ENCODE results near the gene SMARCD3. TPM values are rescaled to one million over a fixed set of nuclear protein-coding genes. Genes with fewer than 3 reads are reported as not detected.

SMARCD3 gene
- total and polyA plus RNA-seq, 2 experiments from 2014 or later = 3.3 to 4.0 TPM

DNA sequence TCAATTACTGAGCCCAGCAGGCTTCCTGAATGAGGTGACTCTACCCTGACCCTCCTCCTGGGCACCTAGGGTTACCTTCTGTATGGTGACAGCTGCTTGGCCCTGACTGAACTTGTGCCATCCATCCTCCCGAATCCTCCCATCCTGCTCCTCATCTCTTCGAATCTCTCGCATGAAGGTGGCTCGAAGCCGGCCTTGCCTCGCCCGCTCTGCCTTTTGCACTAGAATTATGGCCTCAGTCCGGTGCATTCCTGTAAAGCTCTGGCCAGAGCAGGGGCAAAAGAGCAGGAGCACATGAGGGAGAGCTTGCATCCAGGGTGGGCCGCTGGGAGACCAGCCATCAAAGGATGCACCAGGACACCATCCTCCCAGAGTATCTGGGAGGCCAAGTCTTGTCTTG is 45.7 kb downstream of the SMARCD3 start (continued):
- TF ChIP-seq, protein P1, sequence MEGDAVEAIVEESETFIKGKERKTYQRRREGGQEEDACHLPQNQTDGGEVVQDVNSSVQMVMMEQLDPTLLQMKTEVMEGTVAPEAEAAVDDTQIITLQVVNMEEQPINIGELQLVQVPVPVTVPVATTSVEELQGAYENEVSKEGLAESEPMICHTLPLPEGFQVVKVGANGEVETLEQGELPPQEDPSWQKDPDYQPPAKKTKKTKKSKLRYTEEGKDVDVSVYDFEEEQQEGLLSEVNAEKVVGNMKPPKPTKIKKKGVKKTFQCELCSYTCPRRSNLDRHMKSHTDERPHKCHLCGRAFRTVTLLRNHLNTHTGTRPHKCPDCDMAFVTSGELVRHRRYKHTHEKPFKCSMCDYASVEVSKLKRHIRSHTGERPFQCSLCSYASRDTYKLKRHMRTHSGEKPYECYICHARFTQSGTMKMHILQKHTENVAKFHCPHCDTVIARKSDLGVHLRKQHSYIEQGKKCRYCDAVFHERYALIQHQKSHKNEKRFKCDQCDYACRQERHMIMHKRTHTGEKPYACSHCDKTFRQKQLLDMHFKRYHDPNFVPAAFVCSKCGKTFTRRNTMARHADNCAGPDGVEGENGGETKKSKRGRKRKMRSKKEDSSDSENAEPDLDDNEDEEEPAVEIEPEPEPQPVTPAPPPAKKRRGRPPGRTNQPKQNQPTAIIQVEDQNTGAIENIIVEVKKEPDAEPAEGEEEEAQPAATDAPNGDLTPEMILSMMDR (conservative IDR thresholded peaks at IDR 0.05; ENCODE audit: low read depth in 2 of 2) = no peak
- TF ChIP-seq JUNB (IDR thresholded peaks at IDR 0.05; ENCODE audit: unreplicated experiment) = no peak
- TF ChIP-seq, protein P2, sequence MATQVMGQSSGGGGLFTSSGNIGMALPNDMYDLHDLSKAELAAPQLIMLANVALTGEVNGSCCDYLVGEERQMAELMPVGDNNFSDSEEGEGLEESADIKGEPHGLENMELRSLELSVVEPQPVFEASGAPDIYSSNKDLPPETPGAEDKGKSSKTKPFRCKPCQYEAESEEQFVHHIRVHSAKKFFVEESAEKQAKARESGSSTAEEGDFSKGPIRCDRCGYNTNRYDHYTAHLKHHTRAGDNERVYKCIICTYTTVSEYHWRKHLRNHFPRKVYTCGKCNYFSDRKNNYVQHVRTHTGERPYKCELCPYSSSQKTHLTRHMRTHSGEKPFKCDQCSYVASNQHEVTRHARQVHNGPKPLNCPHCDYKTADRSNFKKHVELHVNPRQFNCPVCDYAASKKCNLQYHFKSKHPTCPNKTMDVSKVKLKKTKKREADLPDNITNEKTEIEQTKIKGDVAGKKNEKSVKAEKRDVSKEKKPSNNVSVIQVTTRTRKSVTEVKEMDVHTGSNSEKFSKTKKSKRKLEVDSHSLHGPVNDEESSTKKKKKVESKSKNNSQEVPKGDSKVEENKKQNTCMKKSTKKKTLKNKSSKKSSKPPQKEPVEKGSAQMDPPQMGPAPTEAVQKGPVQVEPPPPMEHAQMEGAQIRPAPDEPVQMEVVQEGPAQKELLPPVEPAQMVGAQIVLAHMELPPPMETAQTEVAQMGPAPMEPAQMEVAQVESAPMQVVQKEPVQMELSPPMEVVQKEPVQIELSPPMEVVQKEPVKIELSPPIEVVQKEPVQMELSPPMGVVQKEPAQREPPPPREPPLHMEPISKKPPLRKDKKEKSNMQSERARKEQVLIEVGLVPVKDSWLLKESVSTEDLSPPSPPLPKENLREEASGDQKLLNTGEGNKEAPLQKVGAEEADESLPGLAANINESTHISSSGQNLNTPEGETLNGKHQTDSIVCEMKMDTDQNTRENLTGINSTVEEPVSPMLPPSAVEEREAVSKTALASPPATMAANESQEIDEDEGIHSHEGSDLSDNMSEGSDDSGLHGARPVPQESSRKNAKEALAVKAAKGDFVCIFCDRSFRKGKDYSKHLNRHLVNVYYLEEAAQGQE (IDR thresholded peaks at IDR 0.05; ENCODE audit: unreplicated experiment) = no peak

DNA sequence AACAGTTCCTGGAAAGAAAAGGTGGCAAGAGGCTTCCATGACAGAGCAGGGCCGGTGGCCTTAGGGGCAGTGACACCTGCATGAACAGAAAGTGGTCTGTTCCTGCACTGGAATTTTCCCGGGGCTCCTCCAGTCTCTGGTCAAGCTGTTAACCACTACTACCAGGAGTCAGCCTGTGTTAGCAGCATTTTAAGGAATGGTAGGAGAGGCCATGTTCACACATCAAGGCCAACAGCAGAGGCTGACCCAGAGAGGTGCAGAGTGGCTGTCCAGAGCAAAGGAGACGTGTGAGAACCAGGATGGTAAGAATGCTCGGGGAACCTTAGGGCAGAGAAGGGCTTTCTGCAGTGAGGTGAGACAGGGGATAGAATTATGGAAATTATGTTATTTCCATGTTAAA is 46.7 kb downstream of the SMARCD3 start:
- TF ChIP-seq STAT1 (IDR thresholded peaks at IDR 0.05; ENCODE audit: unreplicated experiment) = no peak
- no peak for TF ChIP-seq EZH2phosphoT487 (IDR thresholded peaks at IDR 0.05; ENCODE audit: unreplicated experiment)
- TF ChIP-seq, protein P3, sequence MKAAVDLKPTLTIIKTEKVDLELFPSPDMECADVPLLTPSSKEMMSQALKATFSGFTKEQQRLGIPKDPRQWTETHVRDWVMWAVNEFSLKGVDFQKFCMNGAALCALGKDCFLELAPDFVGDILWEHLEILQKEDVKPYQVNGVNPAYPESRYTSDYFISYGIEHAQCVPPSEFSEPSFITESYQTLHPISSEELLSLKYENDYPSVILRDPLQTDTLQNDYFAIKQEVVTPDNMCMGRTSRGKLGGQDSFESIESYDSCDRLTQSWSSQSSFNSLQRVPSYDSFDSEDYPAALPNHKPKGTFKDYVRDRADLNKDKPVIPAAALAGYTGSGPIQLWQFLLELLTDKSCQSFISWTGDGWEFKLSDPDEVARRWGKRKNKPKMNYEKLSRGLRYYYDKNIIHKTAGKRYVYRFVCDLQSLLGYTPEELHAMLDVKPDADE (IDR thresholded peaks at IDR 0.05) = no peak
- TF ChIP-seq NANOG (IDR thresholded peaks at IDR 0.05; ENCODE audit: borderline replicate concordance) = no peak
- no peak for TF ChIP-seq POLR2AphosphoS5 (IDR thresholded peaks at IDR 0.05; ENCODE audit: low read depth)
- TF ChIP-seq ZNF114 (CRISPR knock-in tag; IDR thresholded peaks at IDR 0.05) = no peak
- TF ChIP-seq, protein P1 (conservative IDR thresholded peaks at IDR 0.05; ENCODE audit: low read depth in 2 of 2) = no peak
- no peak for TF ChIP-seq JUNB (IDR thresholded peaks at IDR 0.05; ENCODE audit: unreplicated experiment)
- Mint-ChIP-seq H3K27ac (no peak overlapping the region), H3K4me1 (peaks cover 5% of the 10 kb centered on the region; the same call in 1 of the 3 replicates), H3K4me3 (no peak overlapping the region), H3K36me3 (ENCODE audit: low read depth) (no peaks in the 10 kb centered on the region; the same call in 2 of the 3 replicates), H3K27me3 (ENCODE audit: insufficient read depth, low read depth, poor library complexity) (peaks cover 12% of the 10 kb centered on the region), H3K9me3 (no peaks in the 10 kb centered on the region)
- Histone ChIP-seq H3K4me2 (no peak overlapping the region), H3K4me1 (ENCODE audit: insufficient read depth) (no peaks in the 10 kb centered on the region), H3F3A (replicated peaks; ENCODE audit: low read depth) (no peaks in the 10 kb centered on the region), H3K27me3 (ENCODE audit: insufficient read depth) (no peaks in the 10 kb centered on the region), H3K79me2 (replicated peaks; ENCODE audit: insufficient read depth) (no peaks in the 10 kb centered on the region), H4K20me1 (replicated peaks; ENCODE audit: insufficient read depth) (no peaks in the 10 kb centered on the region), H3K36me3 (ENCODE audit: insufficient read depth) (no peaks in the 10 kb centered on the region), H3K27ac (ENCODE audit: low read depth) (no peak overlapping the region), H3K9me2 (ENCODE audit: insufficient read depth) (no peaks in the 10 kb centered on the region), H2AFZ (no peak overlapping the region), H3K4me3 (no peak overlapping the region)
- no peak for DNase-seq (ENCODE audit: low spot score)
- no peak for ATAC-seq

All from GM23338 (cell line).